ENCODE results near the gene RFTN1. TPM values are rescaled to one million over a fixed set of nuclear protein-coding genes. Genes with fewer than 3 reads are reported as not detected.

The RFTN1 gene
- total and polyA plus RNA-seq, 2 experiments from 2014 or later: 3.3 to 7.2 TPM

DNA sequence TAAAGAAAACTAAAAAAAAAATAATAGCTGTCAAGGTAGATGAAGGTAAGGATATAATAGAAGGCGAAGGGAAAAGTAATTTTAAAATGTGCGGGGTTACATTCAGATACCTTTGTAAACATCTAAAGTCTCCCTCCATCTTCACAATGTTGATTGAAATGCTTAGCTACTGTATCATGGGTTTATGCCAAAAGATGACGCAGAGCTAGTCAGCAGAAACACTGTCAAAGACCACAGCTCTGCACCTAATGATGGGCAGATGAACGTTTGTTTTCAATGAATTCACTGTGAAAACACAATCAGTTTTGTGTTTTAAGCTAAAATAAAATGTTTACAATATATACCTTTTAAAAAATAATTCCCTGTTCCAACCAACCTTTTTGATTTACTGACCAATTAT, 61.2 kb downstream of the RFTN1 start:
- no peak for DNase-seq (ENCODE audit: low spot score)
- peaks cover 33% of the 10 kb centered on the region for H3K4me1 ChIP-seq (ENCODE audit: insufficient read depth)
- H3K4me2 ChIP-seq: no peak overlapping the region
- no peak overlapping the region for H3K27ac Mint-ChIP-seq
- TF ChIP-seq STAT1 (IDR thresholded peaks at IDR 0.05; ENCODE audit: unreplicated experiment): no peak
- no peak for TF ChIP-seq ZNF331 (CRISPR knock-in tag; IDR thresholded peaks at IDR 0.05; ENCODE audit: low read depth)
- TF ChIP-seq REST (IDR thresholded peaks at IDR 0.05; ENCODE audit: unreplicated experiment): no peak
- TF ChIP-seq JUNB (IDR thresholded peaks at IDR 0.05; ENCODE audit: unreplicated experiment): no peak
- TF ChIP-seq ZNF114 (CRISPR knock-in tag; IDR thresholded peaks at IDR 0.05): no peak
- TF ChIP-seq ZNF462 (CRISPR knock-in tag; IDR thresholded peaks at IDR 0.05): no peak
- no peak for TF ChIP-seq EZH2phosphoT487 (IDR thresholded peaks at IDR 0.05; ENCODE audit: unreplicated experiment)
- TF ChIP-seq, protein P1, sequence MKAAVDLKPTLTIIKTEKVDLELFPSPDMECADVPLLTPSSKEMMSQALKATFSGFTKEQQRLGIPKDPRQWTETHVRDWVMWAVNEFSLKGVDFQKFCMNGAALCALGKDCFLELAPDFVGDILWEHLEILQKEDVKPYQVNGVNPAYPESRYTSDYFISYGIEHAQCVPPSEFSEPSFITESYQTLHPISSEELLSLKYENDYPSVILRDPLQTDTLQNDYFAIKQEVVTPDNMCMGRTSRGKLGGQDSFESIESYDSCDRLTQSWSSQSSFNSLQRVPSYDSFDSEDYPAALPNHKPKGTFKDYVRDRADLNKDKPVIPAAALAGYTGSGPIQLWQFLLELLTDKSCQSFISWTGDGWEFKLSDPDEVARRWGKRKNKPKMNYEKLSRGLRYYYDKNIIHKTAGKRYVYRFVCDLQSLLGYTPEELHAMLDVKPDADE (IDR thresholded peaks at IDR 0.05): no peak
- TF ChIP-seq POLR2AphosphoS5 (IDR thresholded peaks at IDR 0.05; ENCODE audit: low read depth): no peak
- TF ChIP-seq EZH2 (IDR thresholded peaks at IDR 0.05; ENCODE audit: low read depth, unreplicated experiment): no peak
- no peak for TF ChIP-seq NANOG (IDR thresholded peaks at IDR 0.05; ENCODE audit: borderline replicate concordance)
- TF ChIP-seq, protein P2, sequence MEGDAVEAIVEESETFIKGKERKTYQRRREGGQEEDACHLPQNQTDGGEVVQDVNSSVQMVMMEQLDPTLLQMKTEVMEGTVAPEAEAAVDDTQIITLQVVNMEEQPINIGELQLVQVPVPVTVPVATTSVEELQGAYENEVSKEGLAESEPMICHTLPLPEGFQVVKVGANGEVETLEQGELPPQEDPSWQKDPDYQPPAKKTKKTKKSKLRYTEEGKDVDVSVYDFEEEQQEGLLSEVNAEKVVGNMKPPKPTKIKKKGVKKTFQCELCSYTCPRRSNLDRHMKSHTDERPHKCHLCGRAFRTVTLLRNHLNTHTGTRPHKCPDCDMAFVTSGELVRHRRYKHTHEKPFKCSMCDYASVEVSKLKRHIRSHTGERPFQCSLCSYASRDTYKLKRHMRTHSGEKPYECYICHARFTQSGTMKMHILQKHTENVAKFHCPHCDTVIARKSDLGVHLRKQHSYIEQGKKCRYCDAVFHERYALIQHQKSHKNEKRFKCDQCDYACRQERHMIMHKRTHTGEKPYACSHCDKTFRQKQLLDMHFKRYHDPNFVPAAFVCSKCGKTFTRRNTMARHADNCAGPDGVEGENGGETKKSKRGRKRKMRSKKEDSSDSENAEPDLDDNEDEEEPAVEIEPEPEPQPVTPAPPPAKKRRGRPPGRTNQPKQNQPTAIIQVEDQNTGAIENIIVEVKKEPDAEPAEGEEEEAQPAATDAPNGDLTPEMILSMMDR (conservative IDR thresholded peaks at IDR 0.05; ENCODE audit: low read depth in 2 of 2): no peak
- no peak for TF ChIP-seq CREB1 (CRISPR knock-in tag; IDR thresholded peaks at IDR 0.05; ENCODE audit: low read depth)
- H3K27ac ChIP-seq (ENCODE audit: low read depth): no peak overlapping the region
- no peak overlapping the region for H2AFZ ChIP-seq
- H3K4me3 ChIP-seq: no peak overlapping the region
- H3K27me3 Mint-ChIP-seq (ENCODE audit: insufficient read depth, low read depth, poor library complexity): peaks cover 1% of the 10 kb centered on the region
- no peaks in the 10 kb centered on the region for H3F3A ChIP-seq (replicated peaks; ENCODE audit: low read depth)
- no peak for ATAC-seq
- no peaks in the 10 kb centered on the region for H3K36me3 Mint-ChIP-seq (ENCODE audit: low read depth)
- H3K9me3 Mint-ChIP-seq: no peaks in the 10 kb centered on the region
- H3K9me2 ChIP-seq (ENCODE audit: insufficient read depth): peaks cover 6% of the 10 kb centered on the region; the same call in 1 of the 2 replicates
- H3K79me2 ChIP-seq (replicated peaks; ENCODE audit: insufficient read depth): no peaks in the 10 kb centered on the region
- no peaks in the 10 kb centered on the region for H3K36me3 ChIP-seq (ENCODE audit: insufficient read depth)
- no peaks in the 10 kb centered on the region for H3K27me3 ChIP-seq (ENCODE audit: insufficient read depth)
- peaks cover 40% of the 10 kb centered on the region for H3K4me1 Mint-ChIP-seq
- no peaks in the 10 kb centered on the region for H4K20me1 ChIP-seq (replicated peaks; ENCODE audit: insufficient read depth)
- no peak overlapping the region for H3K4me3 Mint-ChIP-seq

Data from GM23338 (cell line).